H1 (cell line): Measurements from ENCODE around the gene NSUN7. TPM values are rescaled to one million over a fixed set of nuclear protein-coding genes. Genes with fewer than 3 reads are reported as not detected.

ENCODE experiments used
- CTCF ChIA-PET: fragments of 300-600 bp; sonication (Branson Sonifier 250); formaldehyde crosslinking; loops from one replicate; lab custom pipeline; 2021; ENCODE audit not compliant: partially characterized antibody; lab: Charles Lee
- POLR2A ChIA-PET: fragments of 300-600 bp; sonication (Branson Sonifier 250); formaldehyde crosslinking; loops from one replicate; lab custom pipeline; 2021; ENCODE audit warnings: inconsistent platforms; ENCODE audit not compliant: partially characterized antibody; lab: Charles Lee
- DNase-seq, 2 experiments: peaks; one replicate each; pipeline versions ENCODE4 v3.0.0 to v3.0.0-alpha.2; 2010 to 2022; ENCODE audit warnings: low spot score in 2 of 2, low read depth in 1 of 2, mixed read lengths in 1 of 2
- FAIRE-seq: peaks from 2 replicates; lab custom pipeline; 2011; peaks lifted over from hg19 to GRCh38; lab: Jason Lieb, UNC
- H2AFZ ChIP-seq: 2 replicates; pipeline ENCODE4 v1.8.1; 2012; ENCODE audit warnings: low read length, inconsistent platforms
- H2AK5ac ChIP-seq: 2 replicates; pipeline ENCODE4 v1.6.1; 2013; ENCODE audit warnings: low read depth, low read length
- H2BK120ac ChIP-seq: replicated peaks from 2 replicates; pipeline ENCODE3; 2013; ENCODE audit warnings: low read depth, low read length, inconsistent platforms
- H2BK12ac ChIP-seq: 2 replicates; pipeline ENCODE4 v1.6.1; 2013; ENCODE audit warnings: low read depth, low read length
- H2BK15ac ChIP-seq: 2 replicates; pipeline ENCODE4 v1.6.1; 2013; ENCODE audit warnings: low read length
- H2BK20ac ChIP-seq: 2 replicates; pipeline ENCODE4 v1.6.1; 2013; ENCODE audit warnings: low read length
- H2BK5ac ChIP-seq: 2 replicates; pipeline ENCODE4 v1.6.1; 2013; ENCODE audit warnings: low read depth, low read length
- H3K14ac ChIP-seq: 2 replicates; pipeline ENCODE4 v1.6.1; 2013; ENCODE audit warnings: inconsistent platforms; ENCODE audit not compliant: insufficient read length
- H3K18ac ChIP-seq: 2 replicates; pipeline ENCODE4 v1.6.1; 2013; ENCODE audit warnings: low read length; ENCODE audit errors: extremely low read depth
- H3K23ac ChIP-seq: 2 replicates; pipeline ENCODE4 v1.6.1; 2013; ENCODE audit warnings: inconsistent platforms; ENCODE audit not compliant: insufficient read length
- H3K23me2 ChIP-seq: 2 replicates; pipeline ENCODE4 v1.6.1; 2013; ENCODE audit warnings: low read depth, low read length
- H3K27ac ChIP-seq: 2 replicates; pipeline ENCODE4 v1.6.1; 2011; ENCODE audit warnings: low read depth, low read length, inconsistent platforms
- H3K27me3 ChIP-seq, 4 experiments: replicated peaks in 1 of 4; 1 replicate in 1 of 4; 2 replicates in 3 of 4; pipeline versions ENCODE4 v1.6.1 to v1.8.1; 2011 to 2013; ENCODE audit warnings: low read length in 3 of 4, mild to moderate bottlenecking in 3 of 4, inconsistent platforms in 2 of 4, mixed read lengths in 2 of 4, moderate library complexity in 1 of 4; ENCODE audit not compliant: control insufficient read depth in 3 of 4, insufficient read depth in 3 of 4; ENCODE audit errors: extremely low read depth in 1 of 4
- H3K36me3 ChIP-seq, 4 experiments: 2 replicates each; pipeline versions ENCODE4 v1.6.1 to v1.8.1; 2011 to 2013; ENCODE audit warnings: mild to moderate bottlenecking in 4 of 4, low read length in 3 of 4, moderate library complexity in 2 of 4, control low read depth in 1 of 4, inconsistent platforms in 1 of 4; ENCODE audit not compliant: insufficient read depth in 4 of 4, control insufficient read depth in 2 of 4
- H3K4ac ChIP-seq: replicated peaks from 2 replicates; pipeline ENCODE3; 2013; ENCODE audit warnings: low read length, low read depth, mixed read lengths, inconsistent platforms; ENCODE audit not compliant: insufficient read length
- H3K4me1 ChIP-seq, 4 experiments: replicated peaks in 1 of 4; 1 replicate in 1 of 4; 2 replicates in 3 of 4; pipeline versions ENCODE4 v1.6.1 to v1.8.1; 2011 to 2013; ENCODE audit warnings: low read length in 3 of 4, inconsistent platforms in 2 of 4, mixed read lengths in 1 of 4; ENCODE audit not compliant: insufficient read depth in 4 of 4, control insufficient read depth in 3 of 4
- H3K4me2 ChIP-seq, 2 experiments: 2 replicates each; pipeline versions ENCODE4 v1.6.1 to v1.8.1; 2011 to 2013; ENCODE audit warnings: low read depth in 2 of 2, low read length in 2 of 2, control low read depth in 1 of 2, inconsistent platforms in 1 of 2, mild to moderate bottlenecking in 1 of 2; ENCODE audit not compliant: insufficient read depth in 1 of 2
- H3K4me3 ChIP-seq, 4 experiments: fragments of 200-600, 300-600 bp in 1 of 4; sonication (generic), shearing (Covaris generic), sonication (Bioruptor Twin) in 1 of 4; 2 replicates each; pipeline versions ENCODE4 v1.5.1 to v1.8.1; 2011 to 2016; ENCODE audit warnings: low read length in 4 of 4, low read depth in 3 of 4, control low read depth in 2 of 4, inconsistent platforms in 2 of 4, mild to moderate bottlenecking in 2 of 4, mixed read lengths in 1 of 4, moderate library complexity in 1 of 4; ENCODE audit not compliant: insufficient read depth in 2 of 4; ENCODE audit errors: extremely low read depth in 1 of 4
- H3K56ac ChIP-seq: replicated peaks from 2 replicates; pipeline ENCODE3; 2013; ENCODE audit warnings: low read depth, mild to moderate bottlenecking, mixed read lengths, low read length, inconsistent platforms; ENCODE audit not compliant: insufficient read length
- H3K79me1 ChIP-seq: 2 replicates; pipeline ENCODE4 v1.6.1; 2013; ENCODE audit warnings: low read depth, low read length, control low read depth
- H3K79me2 ChIP-seq, 2 experiments: 2 replicates each; pipeline versions ENCODE4 v1.6.1 to v1.8.1; 2012 to 2013; ENCODE audit warnings: low read length in 2 of 2, mild to moderate bottlenecking in 2 of 2, inconsistent platforms in 1 of 2; ENCODE audit not compliant: insufficient read depth in 2 of 2, control insufficient read depth in 1 of 2
- H3K9ac ChIP-seq, 4 experiments: replicated peaks in 1 of 4; 1 replicate in 1 of 4; 2 replicates in 3 of 4; pipeline versions ENCODE4 v1.6.1 to v1.8.1; 2011 to 2013; ENCODE audit warnings: low read depth in 3 of 4, low read length in 3 of 4, control low read depth in 2 of 4, mild to moderate bottlenecking in 2 of 4, moderate library complexity in 2 of 4, inconsistent platforms in 1 of 4; ENCODE audit errors: extremely low read depth in 1 of 4
- H3K9me3 ChIP-seq, 2 experiments: 2 replicates each; pipeline versions ENCODE4 v1.6.1 to v1.8.1; 2012 to 2013; ENCODE audit warnings: mild to moderate bottlenecking in 2 of 2, moderate library complexity in 2 of 2, control low read depth in 1 of 2, inconsistent platforms in 1 of 2, low read depth in 1 of 2, low read length in 1 of 2, mixed read lengths in 1 of 2; ENCODE audit not compliant: insufficient read depth in 2 of 2
- H4K20me1 ChIP-seq, 2 experiments: replicated peaks in 1 of 2; 2 replicates each; pipeline versions ENCODE3 to v1.8.1; 2011 to 2013; ENCODE audit warnings: inconsistent platforms in 2 of 2, low read length in 2 of 2, mild to moderate bottlenecking in 1 of 2; ENCODE audit not compliant: insufficient read depth in 2 of 2, control insufficient read depth in 1 of 2
- H4K5ac ChIP-seq: 2 replicates; pipeline ENCODE4 v1.6.1; 2013; ENCODE audit warnings: low read length, low read depth, mixed read lengths, inconsistent platforms; ENCODE audit not compliant: insufficient read length
- H4K8ac ChIP-seq: 2 replicates; pipeline ENCODE4 v1.8.0; 2013; ENCODE audit warnings: mild to moderate bottlenecking, moderate library complexity, low read length, inconsistent platforms; ENCODE audit not compliant: insufficient read depth; ENCODE audit errors: extremely low read depth
- H4K91ac ChIP-seq: replicated peaks from 2 replicates; pipeline ENCODE3; 2013; ENCODE audit warnings: low read length, mixed read lengths, inconsistent platforms; ENCODE audit not compliant: insufficient read length
- BRCA1 ChIP-seq: IDR thresholded peaks from 2 replicates; pipeline ENCODE4 v1.6.1; 2012; ENCODE audit warnings: low read depth, low read length, improper control_type of control experiment
- CBX5 ChIP-seq: fragments of 300-800, 300-1000 bp; sonication (generic); IDR thresholded peaks from 2 replicates; pipeline ENCODE4 v1.7.1; 2016; ENCODE audit warnings: antibody characterized with exemption, low read length, low read depth
- CREB1 ChIP-seq: IDR thresholded peaks from 2 replicates; pipeline ENCODE4 v1.6.1; 2012; ENCODE audit warnings: inconsistent platforms
- GTF2F1 ChIP-seq: IDR thresholded peaks from 2 replicates; pipeline ENCODE4 v1.6.1; 2012; ENCODE audit warnings: low read depth, low read length, improper control_type of control experiment, borderline replicate concordance
- HDAC6 ChIP-seq: IDR thresholded peaks from one replicate; pipeline ENCODE4 v1.7.1; 2012; ENCODE audit warnings: low read depth, mild to moderate bottlenecking, inconsistent platforms, low read length, moderate library complexity
- JUN ChIP-seq: IDR thresholded peaks from 2 replicates; pipeline ENCODE4 v1.6.1; 2011; ENCODE audit warnings: low read depth, mild to moderate bottlenecking, improper control_type of control experiment, low read length
- JUND ChIP-seq: IDR thresholded peaks from 2 replicates; pipeline ENCODE4 v1.6.1; 2011; ENCODE audit warnings: mild to moderate bottlenecking, improper control_type of control experiment, low read length
- NRF1 ChIP-seq: IDR thresholded peaks from 2 replicates; pipeline ENCODE4 v1.6.1; 2011; ENCODE audit warnings: mild to moderate bottlenecking, low read depth, low read length, improper control_type of control experiment
- POLR2A ChIP-seq, 2 experiments: IDR thresholded peaks; 1 replicate in 1 of 2; 2 replicates in 1 of 2; pipeline ENCODE4 v1.6.1; 2011; ENCODE audit warnings: low read depth in 2 of 2, low read length in 2 of 2, mild to moderate bottlenecking in 2 of 2; ENCODE audit errors: control extremely low read depth in 1 of 2
- RAD21 ChIP-seq, 2 experiments: IDR thresholded peaks in 1 of 2; conservative IDR thresholded peaks in 1 of 2; 2 replicates each; pipeline ENCODE4 v1.6.1; 2011; ENCODE audit warnings: low read depth in 2 of 2, low read length in 2 of 2, improper control_type of control experiment in 1 of 2, inconsistent platforms in 1 of 2, mild to moderate bottlenecking in 1 of 2, moderate library complexity in 1 of 2
- RBBP5 ChIP-seq: IDR thresholded peaks from 2 replicates; pipeline ENCODE4 v1.7.1; 2012; ENCODE audit warnings: low read depth, mild to moderate bottlenecking, inconsistent platforms, low read length, moderate library complexity, borderline replicate concordance
- RNF2 ChIP-seq: fragments of 200-900, 300-1000 bp; sonication (generic); IDR thresholded peaks from 2 replicates; pipeline ENCODE4 v1.7.1; 2016; ENCODE audit warnings: borderline replicate concordance, low read depth, mild to moderate bottlenecking, antibody characterized with exemption, low read length; ENCODE audit not compliant: poor library complexity, severe bottlenecking; ENCODE audit errors: missing control alignments
- SIRT6 ChIP-seq: IDR thresholded peaks from one replicate; pipeline ENCODE4 v1.7.1; 2012; ENCODE audit warnings: low read length, inconsistent platforms
- SRF ChIP-seq: IDR thresholded peaks from 2 replicates; pipeline ENCODE4 v1.6.1; 2011; ENCODE audit warnings: mild to moderate bottlenecking, low read depth, low read length, moderate library complexity
- WGBS, 2 experiments: shearing (Covaris generic) in 1 of 2; methylation state at CpG; one replicate each; pipeline versions ENCODE4 v1.1.6 to v1.1.7; 2013 to 2015; ENCODE audit warnings: low lambda C conversion rate in 2 of 2, mixed read lengths in 2 of 2, inconsistent platforms in 1 of 2, low coverage in 1 of 2, missing lambda C conversion rate in 1 of 2; ENCODE audit not compliant: insufficient replicate concordance in 2 of 2, insufficient coverage in 1 of 2, insufficient read length in 1 of 2; ENCODE audit errors: extremely low coverage in 1 of 2, missing lambda C conversion rate in 1 of 2; 5-methylcytosine and 5-hydroxymethylcytosine counted together
- polyA plus RNA-seq, 7 experiments: library from polyadenylated mRNA; depleted of rRNA in 3 of 7; stranded (reverse) in 5 of 7; unstranded in 2 of 7; fragments of >200 nt in 5 of 7; fragments of 200-250 nt in 2 of 7; gene quantifications; 1 replicate in 5 of 7; 2 replicates in 1 of 7; 4 replicates in 1 of 7; pipeline versions ENCODE4 v1.2.1 to v1.2.3, GENCODE V29; 2011 to 2013; ENCODE audit warnings: missing spikeins in 2 of 7, mixed read lengths in 2 of 7
- total RNA-seq: library from RNA; stranded (reverse); fragmentation: NEBNext Ultra II Directional; extraction: Animal tissue kit (Norgen Biotek cat#: 25700); gene quantifications from 2 replicates; pipeline ENCODE4 v1.2.1, GENCODE V29; 2021

The NSUN7 gene
- total and polyA plus RNA-seq, 2 of the 8 experiments (the other 6 are each of a cell fraction or from before 2014, with no cell fraction given) = 8.8 to 24.4 TPM

DNA sequence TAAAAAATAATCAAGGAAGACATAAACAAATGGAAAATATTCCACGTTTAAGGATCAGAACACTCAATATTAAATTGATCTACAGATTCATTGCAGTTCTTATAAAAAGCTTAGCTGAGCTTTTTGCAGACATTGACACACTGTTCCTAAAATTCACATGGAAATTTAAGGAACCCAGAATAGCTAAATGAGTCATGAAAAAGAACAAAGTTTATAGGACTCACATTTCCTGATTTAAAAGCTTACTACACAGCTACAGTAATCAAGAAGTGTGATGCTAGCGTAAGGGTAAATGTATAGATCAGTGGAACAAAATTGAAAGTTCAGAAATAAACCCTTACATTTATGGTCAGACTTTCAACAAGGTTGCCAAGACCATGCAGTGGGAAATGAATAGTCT lies 33.1 kb downstream of the NSUN7 start:
- Histone ChIP-seq H3K79me1 (no peaks in the 10 kb centered on the region), H3K14ac (no peak overlapping the region), H3K36me3 (peaks cover 0 to 24% (median 3%) of the 10 kb centered on the region in 4 experiments; a peak in 5 of 8 replicates), H4K5ac (no peak overlapping the region), H2BK12ac (no peak overlapping the region), H2BK15ac (no peak overlapping the region), H3K4ac (no peak overlapping the region), H2BK5ac (no peak overlapping the region), H3K4me1 (no peaks in the 10 kb centered on the region), H3K4me3 (no peak overlapping the region), H3K27me3 (no peaks in the 10 kb centered on the region), H3K23ac (no peak overlapping the region), H2BK120ac (no peak overlapping the region), H3K18ac (no peak overlapping the region), H2AK5ac (no peak overlapping the region), H3K79me2 (no peaks in the 10 kb centered on the region), H4K91ac (no peak overlapping the region), H3K4me2 (no peak overlapping the region), H2AFZ (no peak overlapping the region), H4K8ac (no peak overlapping the region), H2BK20ac (no peak overlapping the region), H3K9ac (no peak overlapping the region), H4K20me1 (no peaks in the 10 kb centered on the region), H3K23me2 (no peaks in the 10 kb centered on the region), H3K56ac (no peak overlapping the region), H3K9me3 (no peaks in the 10 kb centered on the region; a peak in 1 of 4 replicates), H3K27ac (no peak overlapping the region)
- POLR2A ChIA-PET = interaction anchor here (1.0 to 1.8 kb wide), 2 partner anchors 28 to 33 kb away, joined by 4 read pairs; partner anchors contain the start of gene NSUN7
- DNase-seq (no peak), FAIRE-seq (no peak)
- 92% methylated on average over 2 of the region's 2 CpGs; no CpG with 5 or more reads in 1 of the 2 experiments for WGBS, 2 experiments
- TF ChIP-seq RNF2 (no peak), BRCA1 (no peak), SIRT6 (no peak), CREB1 (no peak), NRF1 (no peak), GTF2F1 (no peak), RAD21 (IDR thresholded peaks at IDR 0.05 in 1 of 2, conservative IDR thresholded peaks at IDR 0.05 in 1 of 2; ENCODE audit: low read depth in 2 of 2, low read length in 2 of 2) (no peak), HDAC6 (no peak), CBX5 (no peak), JUND (no peak), SRF (no peak), POLR2A (IDR thresholded peaks at IDR 0.05; ENCODE audit: control extremely low read depth in 1 of 2, low read depth in 2 of 2, low read length in 2 of 2) (no peak), RBBP5 (no peak), JUN (no peak)
- CTCF ChIA-PET = interaction anchor here (0.7 to 1.7 kb wide), 4 partner anchors 9 to 140 kb away, joined by 3 to 4 read pairs (median 4); no protein-coding TSS in a partner anchor
